ENCODE data around the gene GSPT2.

The GSPT2 gene

GRCh38 chrX:51766546-51766945 lies 23.3 kb downstream of the GSPT2 start:
- no peak overlapping the region for H3K4me2 ChIP-seq (ENCODE audit: low read length)
- H3K9me3 ChIP-seq (ENCODE audit: control insufficient read depth, insufficient read depth, low read length): no peaks in the 10 kb centered on the region
- TF ChIP-seq CTCF (IDR thresholded peaks at IDR 0.05; ENCODE audit: low read depth, low read length, poor library complexity, severe bottlenecking) (no peak), EZH2phosphoT487 (IDR thresholded peaks at IDR 0.05; ENCODE audit: borderline replicate concordance, low read length) (no peak)

GRCh38 chrX:51776851-51777250 lies 33.6 kb downstream of the GSPT2 start:
- Histone ChIP-seq H3K36me3 (ENCODE audit: control insufficient read depth, low read length) (no peaks in the 10 kb centered on the region), H3K4me1 (ENCODE audit: control insufficient read depth, low read length) (no peaks in the 10 kb centered on the region), H3K27ac (ENCODE audit: low read depth, low read length) (no peak overlapping the region), H3K4me3 (ENCODE audit: low read length) (no peak overlapping the region), H3K9me3 (ENCODE audit: control insufficient read depth, insufficient read depth, low read length) (no peaks in the 10 kb centered on the region), H3F3A (ENCODE audit: control insufficient read depth, insufficient read depth) (no peaks in the 10 kb centered on the region), H4K20me1 (ENCODE audit: control insufficient read depth, insufficient read depth, low read depth, low read length) (no peaks in the 10 kb centered on the region), H3K4me2 (ENCODE audit: low read length) (no peak overlapping the region), H3K9me2 (replicated peaks; ENCODE audit: control insufficient read depth, low read length) (no peaks in the 10 kb centered on the region), H3K79me2 (ENCODE audit: control insufficient read depth, low read length) (no peaks in the 10 kb centered on the region), H3K27me3 (ENCODE audit: control insufficient read depth, low read length) (no peaks in the 10 kb centered on the region)
- TF ChIP-seq CTCF (IDR thresholded peaks at IDR 0.05; ENCODE audit: low read depth, low read length, poor library complexity, severe bottlenecking): no peak
- no peak for TF ChIP-seq EZH2phosphoT487 (IDR thresholded peaks at IDR 0.05; ENCODE audit: borderline replicate concordance, low read length)

More at GRCh38 chrX:51766546-51766945, 23.3 kb downstream of the GSPT2 start:
- H4K20me1 ChIP-seq (ENCODE audit: control insufficient read depth, insufficient read depth, low read depth, low read length): no peaks in the 10 kb centered on the region
- no peaks in the 10 kb centered on the region for H3K27me3 ChIP-seq (ENCODE audit: control insufficient read depth, low read length)
- H3K4me3 ChIP-seq (ENCODE audit: low read length): no peak overlapping the region
- H3K4me1 ChIP-seq (ENCODE audit: control insufficient read depth, low read length): no peaks in the 10 kb centered on the region
- H3F3A ChIP-seq (ENCODE audit: control insufficient read depth, insufficient read depth): no peaks in the 10 kb centered on the region
- no peaks in the 10 kb centered on the region for H3K36me3 ChIP-seq (ENCODE audit: control insufficient read depth, low read length)
- no peaks in the 10 kb centered on the region for H3K79me2 ChIP-seq (ENCODE audit: control insufficient read depth, low read length)
- no peak overlapping the region for H3K27ac ChIP-seq (ENCODE audit: low read depth, low read length)
- H3K9me2 ChIP-seq (replicated peaks; ENCODE audit: control insufficient read depth, low read length): no peaks in the 10 kb centered on the region

- no peak overlapping the region for H3K4me2 ChIP-seq (ENCODE audit: low read length)
- H3K4me3 ChIP-seq (ENCODE audit: low read length): no peak overlapping the region
- H3K36me3 ChIP-seq (ENCODE audit: control insufficient read depth, low read length): no peaks in the 10 kb centered on the region
- H3F3A ChIP-seq (ENCODE audit: control insufficient read depth, insufficient read depth): no peaks in the 10 kb centered on the region
- H3K9me2 ChIP-seq (replicated peaks; ENCODE audit: control insufficient read depth, low read length): no peaks in the 10 kb centered on the region
- H3K27ac ChIP-seq (ENCODE audit: low read depth, low read length): no peak overlapping the region
- TF ChIP-seq CTCF (IDR thresholded peaks at IDR 0.05; ENCODE audit: low read depth, low read length, poor library complexity, severe bottlenecking): no peak
- TF ChIP-seq EZH2phosphoT487 (IDR thresholded peaks at IDR 0.05; ENCODE audit: borderline replicate concordance, low read length): no peak
- no peaks in the 10 kb centered on the region for H3K9me3 ChIP-seq (ENCODE audit: control insufficient read depth, insufficient read depth, low read length)
- H4K20me1 ChIP-seq (ENCODE audit: control insufficient read depth, insufficient read depth, low read depth, low read length): no peaks in the 10 kb centered on the region
- no peaks in the 10 kb centered on the region for H3K79me2 ChIP-seq (ENCODE audit: control insufficient read depth, low read length)
- no peaks in the 10 kb centered on the region for H3K4me1 ChIP-seq (ENCODE audit: control insufficient read depth, low read length)
- no peaks in the 10 kb centered on the region for H3K27me3 ChIP-seq (ENCODE audit: control insufficient read depth, low read length)
Measured at GRCh38 chrX:51779306-51779705, 36.1 kb downstream of the GSPT2 start.

GRCh38 chrX:51795136-51795535 lies 51.9 kb downstream of the GSPT2 start:
- Histone ChIP-seq H3K9me3 (ENCODE audit: control insufficient read depth, insufficient read depth, low read length) (no peaks in the 10 kb centered on the region), H3F3A (ENCODE audit: control insufficient read depth, insufficient read depth) (no peaks in the 10 kb centered on the region), H3K4me2 (ENCODE audit: low read length) (no peak overlapping the region), H3K27ac (ENCODE audit: low read depth, low read length) (no peak overlapping the region), H3K79me2 (ENCODE audit: control insufficient read depth, low read length) (no peaks in the 10 kb centered on the region), H3K36me3 (ENCODE audit: control insufficient read depth, low read length) (no peaks in the 10 kb centered on the region), H3K27me3 (ENCODE audit: control insufficient read depth, low read length) (no peaks in the 10 kb centered on the region), H3K9me2 (replicated peaks; ENCODE audit: control insufficient read depth, low read length) (no peaks in the 10 kb centered on the region), H4K20me1 (ENCODE audit: control insufficient read depth, insufficient read depth, low read depth, low read length) (no peaks in the 10 kb centered on the region), H3K4me3 (ENCODE audit: low read length) (no peak overlapping the region), H3K4me1 (ENCODE audit: control insufficient read depth, low read length) (no peaks in the 10 kb centered on the region)
- no peak for TF ChIP-seq CTCF (IDR thresholded peaks at IDR 0.05; ENCODE audit: low read depth, low read length, poor library complexity, severe bottlenecking)
- no peak for TF ChIP-seq EZH2phosphoT487 (IDR thresholded peaks at IDR 0.05; ENCODE audit: borderline replicate concordance, low read length)

Data from DOHH2 (cell line).